Measurements from ENCODE around the gene SSR1. TPM values are rescaled to one million over a fixed set of nuclear protein-coding genes. Genes with fewer than 3 reads are reported as not detected.
"Not testable (repeated sequence)": the region's sequence is repeated elsewhere in the genome, so short reads cannot be mapped to it uniquely, and the experiment has no call there.

SSR1 gene
- total and polyA plus RNA-seq, 2 of the 13 experiments (the other 11 are each of a cell fraction or from before 2014, with no cell fraction given), result 203 to 243 TPM

DNA sequence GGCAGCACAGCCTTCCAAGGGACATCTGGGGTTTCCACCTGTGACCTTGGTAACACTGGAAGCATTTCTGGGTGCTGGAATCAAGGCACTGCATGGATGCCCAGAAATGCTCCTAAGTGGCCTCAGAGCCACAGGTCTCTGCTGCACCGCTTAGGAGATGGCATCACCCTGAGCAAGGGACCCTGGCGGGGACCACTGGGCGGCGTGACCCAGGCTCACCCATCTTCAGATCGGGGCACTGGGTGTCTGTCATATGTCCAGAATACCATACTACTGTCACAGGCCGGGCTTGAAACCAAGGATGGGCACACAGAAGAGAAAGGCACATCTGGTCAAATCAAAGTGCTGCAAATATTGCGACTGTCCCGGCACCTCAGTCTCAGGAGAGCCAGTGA, 45.9 kb downstream of the SSR1 start:
- no peak overlapping the region for H2AFZ ChIP-seq (ENCODE audit: low read length)
- no TSS peak for BruUV-seq (replicated peaks)
- POLR2A ChIA-PET, result no interaction called here
- H3K4me2 ChIP-seq (ENCODE audit: low read depth, low read length), result no peak overlapping the region
- peaks cover 55% of the 10 kb centered on the region for H3K4me1 ChIP-seq (ENCODE audit: insufficient read depth, low read length)
- H3K27me3 ChIP-seq (ENCODE audit: control insufficient read depth in 1 of 2, insufficient read depth in 2 of 2, low read length in 2 of 2), result no peaks in the 10 kb centered on the region
- H4K20me1 ChIP-seq (ENCODE audit: insufficient read depth, low read length), result no peaks in the 10 kb centered on the region
- CTCF ChIA-PET (ENCODE audit: low intra/inter-chr PET ratio, low total read pairs), result no interaction called here
- ATAC-seq, result no peak
- TF ChIP-seq CEBPB (IDR thresholded peaks at IDR 0.05; ENCODE audit: borderline replicate concordance, low read depth, low read length) (no peak), AGO2 (optimal IDR thresholded peaks at IDR 0.05; ENCODE audit: low read depth, low read length) (no peak), SALL1 (CRISPR knock-in tag; IDR thresholded peaks at IDR 0.05) (no peak), HNRNPUL1 (IDR thresholded peaks at IDR 0.05; ENCODE audit: low read depth, low read length) (no peak), MAF1 (CRISPR knock-in tag; IDR thresholded peaks at IDR 0.05; ENCODE audit: borderline replicate concordance) (no peak), MNT (IDR thresholded peaks at IDR 0.05) (no peak), ZNF234 (CRISPR knock-in tag; conservative IDR thresholded peaks at IDR 0.05) (no peak), ZHX1 (CRISPR knock-in tag; IDR thresholded peaks at IDR 0.05; ENCODE audit: low read depth) (no peak)
- TF ChIP-seq, protein P1, sequence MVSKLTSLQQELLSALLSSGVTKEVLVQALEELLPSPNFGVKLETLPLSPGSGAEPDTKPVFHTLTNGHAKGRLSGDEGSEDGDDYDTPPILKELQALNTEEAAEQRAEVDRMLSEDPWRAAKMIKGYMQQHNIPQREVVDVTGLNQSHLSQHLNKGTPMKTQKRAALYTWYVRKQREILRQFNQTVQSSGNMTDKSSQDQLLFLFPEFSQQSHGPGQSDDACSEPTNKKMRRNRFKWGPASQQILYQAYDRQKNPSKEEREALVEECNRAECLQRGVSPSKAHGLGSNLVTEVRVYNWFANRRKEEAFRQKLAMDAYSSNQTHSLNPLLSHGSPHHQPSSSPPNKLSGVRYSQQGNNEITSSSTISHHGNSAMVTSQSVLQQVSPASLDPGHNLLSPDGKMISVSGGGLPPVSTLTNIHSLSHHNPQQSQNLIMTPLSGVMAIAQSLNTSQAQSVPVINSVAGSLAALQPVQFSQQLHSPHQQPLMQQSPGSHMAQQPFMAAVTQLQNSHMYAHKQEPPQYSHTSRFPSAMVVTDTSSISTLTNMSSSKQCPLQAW (CRISPR knock-in tag; IDR thresholded peaks at IDR 0.05), result no peak
- no peaks in the 10 kb centered on the region for H3K79me2 ChIP-seq (ENCODE audit: insufficient read depth, low read length)
- H3K36me3 ChIP-seq (replicated peaks in 1 of 2; ENCODE audit: control insufficient read depth in 1 of 2, insufficient read depth in 2 of 2, low read length in 2 of 2), result no peaks in the 10 kb centered on the region
- in situ Hi-C loops (cut with HindIII; ENCODE audit: extremely low pct_ligation_motif_present, low pct_unique_long_range_greater_than_20kb), result no loop called here
- intact Hi-C loops (cut with micrococcal nuclease; ENCODE audit: unreplicated experiment), result no loop called here
- no peak for DNase-seq (ENCODE audit: low spot score)
- WGBS (ENCODE audit: low lambda C conversion rate), result 93% methylated on average over 8 of the region's 8 CpGs
- H3K9me3 ChIP-seq (ENCODE audit: low read length), result no peaks in the 10 kb centered on the region
- no peak overlapping the region for H3K9ac ChIP-seq (ENCODE audit: insufficient read depth, low read depth, low read length)
- no peak overlapping the region for H3K27ac ChIP-seq (ENCODE audit: extremely low read length, insufficient read depth, low read length)
- no peak overlapping the region for H3K4me3 ChIP-seq (replicated peaks in 1 of 3; ENCODE audit: insufficient read depth in 1 of 3, low read depth in 2 of 3, low read length in 3 of 3)
- FAIRE-seq, result no peak

- intact Hi-C loops (cut with micrococcal nuclease; ENCODE audit: unreplicated experiment); FAIRE-seq; BruUV-seq (replicated peaks); H3K27ac ChIP-seq (ENCODE audit: extremely low read length, insufficient read depth, low read length); H3K4me2 ChIP-seq (ENCODE audit: low read depth, low read length); CTCF ChIA-PET (ENCODE audit: low intra/inter-chr PET ratio, low total read pairs); H3K9ac ChIP-seq (ENCODE audit: insufficient read depth, low read depth, low read length); H3K36me3 ChIP-seq (replicated peaks in 1 of 2; ENCODE audit: control insufficient read depth in 1 of 2, insufficient read depth in 2 of 2, low read length in 2 of 2); DNase-seq (ENCODE audit: low spot score); H3K27me3 ChIP-seq (ENCODE audit: control insufficient read depth in 1 of 2, insufficient read depth in 2 of 2, low read length in 2 of 2); in situ Hi-C loops (cut with HindIII; ENCODE audit: extremely low pct_ligation_motif_present, low pct_unique_long_range_greater_than_20kb); POLR2A ChIA-PET; H3K9me3 ChIP-seq (ENCODE audit: low read length); H3K79me2 ChIP-seq (ENCODE audit: insufficient read depth, low read length); ATAC-seq; H4K20me1 ChIP-seq (ENCODE audit: insufficient read depth, low read length); H3K4me3 ChIP-seq (replicated peaks in 1 of 3; ENCODE audit: insufficient read depth in 1 of 3, low read depth in 2 of 3, low read length in 3 of 3); H2AFZ ChIP-seq (ENCODE audit: low read length): not testable (repeated sequence)
- 76% methylated on average over 7 of the region's 7 CpGs for WGBS (ENCODE audit: low lambda C conversion rate)
- H3K4me1 ChIP-seq (ENCODE audit: insufficient read depth, low read length), result peaks cover 53% of the 10 kb centered on the region
These were observed 47.6 kb downstream of the SSR1 start for GRCh38 chr6:7265385-7265726.
